HG03575 (cell line): ENCODE data around the gene TRAIP.
A peak's percentile ranks its signal among the peaks of the same experiment; 100 is the strongest.
"Not testable (repeated sequence)": the region's sequence is repeated elsewhere in the genome, so short reads cannot be mapped to it uniquely, and the experiment has no call there.

ENCODE experiments used
- ATAC-seq: cut with Tn5 transposase; IDR thresholded peaks from one replicate; pipeline ENCODE4 v1.9.1; 2021; ENCODE audit not compliant: unreplicated experiment, insufficient number of reproducible peaks, low FRiP score; ENCODE audit errors: extremely low read depth

The TRAIP gene, protein sequence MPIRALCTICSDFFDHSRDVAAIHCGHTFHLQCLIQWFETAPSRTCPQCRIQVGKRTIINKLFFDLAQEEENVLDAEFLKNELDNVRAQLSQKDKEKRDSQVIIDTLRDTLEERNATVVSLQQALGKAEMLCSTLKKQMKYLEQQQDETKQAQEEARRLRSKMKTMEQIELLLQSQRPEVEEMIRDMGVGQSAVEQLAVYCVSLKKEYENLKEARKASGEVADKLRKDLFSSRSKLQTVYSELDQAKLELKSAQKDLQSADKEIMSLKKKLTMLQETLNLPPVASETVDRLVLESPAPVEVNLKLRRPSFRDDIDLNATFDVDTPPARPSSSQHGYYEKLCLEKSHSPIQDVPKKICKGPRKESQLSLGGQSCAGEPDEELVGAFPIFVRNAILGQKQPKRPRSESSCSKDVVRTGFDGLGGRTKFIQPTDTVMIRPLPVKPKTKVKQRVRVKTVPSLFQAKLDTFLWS

DNA sequence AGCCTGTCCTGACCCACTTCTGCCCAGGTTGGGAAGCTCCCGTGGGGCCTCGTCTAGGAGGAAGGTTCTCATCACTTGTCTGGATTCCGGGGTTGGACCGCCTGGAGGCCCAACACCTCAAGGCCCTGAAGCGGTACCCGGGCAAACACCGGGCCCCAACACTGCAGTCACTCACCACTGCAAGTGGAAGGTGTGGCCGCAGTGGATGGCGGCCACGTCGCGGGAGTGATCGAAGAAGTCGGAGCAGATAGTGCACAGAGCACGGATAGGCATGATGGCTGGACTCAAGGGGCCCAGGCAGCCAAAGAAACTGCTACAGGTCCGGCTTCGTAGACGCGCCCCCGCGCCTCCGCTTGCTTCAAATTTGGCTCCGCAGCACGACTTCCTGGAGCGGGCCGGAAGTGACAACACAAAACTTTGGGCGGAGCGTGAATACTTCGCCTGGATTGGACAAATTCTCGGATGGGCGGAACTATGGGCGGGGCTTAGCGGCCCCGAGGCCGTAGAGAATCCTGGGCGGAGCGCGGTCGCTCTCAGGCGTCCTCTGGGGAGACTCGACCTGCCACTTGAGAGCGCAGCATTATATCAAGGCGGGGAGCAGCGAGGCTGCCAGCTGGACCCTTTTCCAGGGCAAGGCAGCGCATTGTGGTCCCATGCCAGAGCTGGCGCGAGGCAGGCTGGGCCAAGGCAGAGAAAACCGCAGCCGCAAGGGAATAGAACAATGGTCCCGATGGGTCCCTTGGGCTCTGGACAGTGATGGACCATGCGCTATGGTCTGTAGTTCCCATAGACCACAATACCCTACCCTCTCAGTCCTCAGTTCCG, at the start of gene TRAIP:
TSS of gene TRAIP (minus strand) at position 384 of the 825 bp plus-strand sequence. CDS start at position 273, 111 bp downstream.
- peak; percentile 54 for ATAC-seq

DNA sequence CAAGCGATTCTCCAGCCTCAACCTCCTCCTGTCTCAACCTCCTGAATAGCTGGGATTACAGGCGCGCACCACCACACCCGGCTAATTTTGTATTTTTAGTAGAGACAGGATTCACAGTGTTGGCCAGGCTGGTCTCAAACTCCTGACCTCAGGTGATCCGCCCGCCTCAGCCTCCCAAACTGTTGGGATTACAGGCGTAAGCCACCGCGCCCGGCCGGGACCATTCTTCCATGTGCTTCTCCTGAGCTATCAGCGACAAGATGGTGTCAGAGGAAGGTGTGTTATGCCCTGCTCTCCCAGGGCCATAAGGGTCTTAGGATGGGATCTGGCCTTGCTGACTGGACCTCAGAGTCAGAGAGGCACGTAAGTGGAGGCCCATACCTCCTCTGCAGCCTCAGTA, 48.1 kb upstream of the TRAIP start:
- ATAC-seq = not testable (repeated sequence)

DNA sequence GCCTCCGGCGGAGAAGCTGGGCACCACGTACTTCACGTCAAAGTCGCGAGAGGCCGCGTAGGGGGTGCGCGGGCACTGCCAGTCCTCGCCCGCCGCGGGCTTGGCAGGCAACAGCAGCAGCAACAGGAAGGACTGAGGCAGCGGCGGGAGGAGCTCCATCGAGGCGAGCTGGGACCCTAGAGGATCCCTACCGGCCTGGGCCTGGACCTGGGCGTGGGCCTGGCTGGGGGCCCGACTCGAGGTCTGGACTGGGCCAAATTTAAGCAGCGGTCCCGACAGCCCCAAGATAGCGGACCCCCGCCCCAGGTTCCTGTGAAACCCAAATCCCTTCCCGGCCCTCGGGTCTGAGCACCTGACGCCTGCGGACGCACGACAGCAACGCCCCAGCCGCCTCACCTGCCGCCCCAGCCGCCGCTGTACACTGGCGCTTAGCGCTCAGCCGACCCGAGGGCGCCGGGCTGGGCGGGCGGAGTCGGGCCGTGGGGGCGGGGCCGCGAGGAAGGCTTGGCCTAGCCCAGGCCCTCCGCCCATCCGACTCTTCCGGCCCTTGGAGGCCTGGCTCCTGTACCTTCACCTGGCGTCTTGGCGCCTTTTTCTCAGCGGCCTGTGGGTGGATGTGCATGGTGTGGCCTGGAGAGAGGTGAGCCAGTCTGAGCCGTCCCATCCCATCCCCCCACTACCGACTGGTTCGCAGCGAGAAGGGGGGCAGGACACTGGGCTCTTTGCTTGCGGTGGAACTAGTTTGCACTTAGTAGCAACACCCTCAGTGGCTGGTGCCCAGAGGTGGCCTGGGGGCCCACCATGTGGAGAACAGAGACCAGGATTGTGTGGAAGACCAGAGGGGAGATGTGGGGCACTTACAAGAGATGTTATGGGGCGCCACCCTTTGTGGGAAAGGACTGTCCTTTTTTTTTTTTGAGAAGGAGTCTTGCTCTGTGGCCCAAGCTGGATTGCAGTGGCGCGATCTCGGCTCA, 47.4 kb upstream of the TRAIP start, which contains the start of gene MST1R:
TSS of gene MST1R (minus strand) at position 423 of the 974 bp plus-strand sequence. CDS start at position 159, 264 bp downstream.
- no peak for ATAC-seq

DNA sequence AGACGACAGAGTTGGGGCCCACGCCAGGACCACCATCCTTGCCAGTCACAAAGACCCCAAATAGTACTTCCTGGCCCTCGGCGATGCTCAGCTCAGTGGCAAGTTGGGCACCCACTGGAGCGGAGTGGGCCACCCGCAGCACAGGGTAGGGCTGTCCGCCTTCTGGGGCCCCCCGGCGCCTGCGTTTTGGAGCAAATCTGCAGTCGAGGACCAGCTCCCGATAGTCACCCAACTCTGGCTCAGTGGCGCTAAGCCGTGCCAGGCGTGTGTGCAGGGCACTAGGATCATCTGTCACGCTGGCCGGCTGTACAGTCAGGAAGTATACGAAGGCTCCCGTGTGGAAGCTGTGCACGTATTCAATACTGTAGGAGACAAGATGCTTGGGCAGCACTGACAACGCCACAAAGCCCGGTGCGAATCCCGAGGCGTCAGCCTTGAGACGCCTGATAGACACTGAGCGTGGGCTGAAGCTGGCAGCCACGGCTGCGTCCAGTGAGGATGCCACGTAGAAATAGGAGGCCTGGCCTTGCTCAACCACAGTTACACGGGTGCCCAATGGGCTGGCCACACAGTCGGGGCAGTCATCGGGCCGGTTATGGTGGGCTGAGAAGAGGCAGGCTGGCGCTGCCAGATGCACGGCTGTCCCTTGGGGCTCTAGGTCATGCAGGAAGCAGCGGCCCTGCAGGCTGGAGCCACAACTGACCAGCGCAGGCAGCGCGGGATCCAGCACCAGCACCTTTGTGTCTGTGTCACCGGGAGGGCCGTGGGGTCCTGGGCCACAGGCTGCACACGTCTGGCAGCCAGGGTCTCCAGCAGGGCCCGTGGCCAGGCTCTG, 46.4 kb upstream of the TRAIP start:
- no peak for ATAC-seq

DNA sequence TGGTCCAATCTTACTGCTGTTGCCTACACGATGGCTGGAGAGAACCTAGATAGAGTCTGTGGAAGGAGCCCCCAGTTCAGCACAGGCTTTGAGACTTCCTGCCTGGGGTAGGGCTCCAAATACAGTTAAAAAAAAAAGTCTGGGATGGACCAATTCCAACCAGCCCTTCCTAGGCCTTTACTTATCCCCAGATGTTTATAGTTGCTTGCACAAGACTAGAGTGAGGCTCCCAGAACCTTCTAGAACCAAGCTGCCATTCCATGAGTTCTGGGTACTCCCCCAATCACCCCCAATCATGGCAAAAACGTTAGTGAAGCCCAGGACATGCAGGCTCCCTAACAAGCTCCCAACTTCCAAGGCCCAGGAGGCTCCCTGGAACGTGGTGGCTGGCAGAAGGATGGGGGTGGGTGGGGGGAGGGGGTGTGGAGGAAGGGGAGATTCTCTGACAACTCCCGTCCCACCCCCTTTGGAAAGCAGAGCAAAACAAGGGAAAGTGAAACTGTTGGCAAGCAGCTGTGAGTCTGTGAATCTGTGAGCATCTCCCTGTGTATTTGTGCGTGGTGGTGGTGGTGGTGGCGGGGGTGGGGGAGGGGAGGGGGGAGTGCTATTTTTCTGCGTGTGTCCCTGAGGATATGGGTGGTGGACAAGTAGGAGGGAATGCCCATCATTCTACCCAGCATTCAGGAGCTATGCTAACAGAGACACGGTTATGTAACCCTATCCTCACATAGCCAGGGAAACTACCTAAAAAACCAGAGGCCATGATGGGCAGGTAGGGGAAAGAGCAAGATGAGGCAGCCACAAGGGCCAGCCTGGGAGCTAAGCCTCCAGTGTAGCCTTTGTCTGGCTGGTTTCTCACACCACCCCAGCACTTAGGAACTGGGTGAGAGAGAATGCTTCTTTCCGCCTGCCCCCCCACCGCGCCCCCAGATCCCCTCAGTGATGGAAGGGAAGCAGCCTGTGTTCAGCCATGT, 45.3 kb upstream of the TRAIP start:
- ATAC-seq = no peak

DNA sequence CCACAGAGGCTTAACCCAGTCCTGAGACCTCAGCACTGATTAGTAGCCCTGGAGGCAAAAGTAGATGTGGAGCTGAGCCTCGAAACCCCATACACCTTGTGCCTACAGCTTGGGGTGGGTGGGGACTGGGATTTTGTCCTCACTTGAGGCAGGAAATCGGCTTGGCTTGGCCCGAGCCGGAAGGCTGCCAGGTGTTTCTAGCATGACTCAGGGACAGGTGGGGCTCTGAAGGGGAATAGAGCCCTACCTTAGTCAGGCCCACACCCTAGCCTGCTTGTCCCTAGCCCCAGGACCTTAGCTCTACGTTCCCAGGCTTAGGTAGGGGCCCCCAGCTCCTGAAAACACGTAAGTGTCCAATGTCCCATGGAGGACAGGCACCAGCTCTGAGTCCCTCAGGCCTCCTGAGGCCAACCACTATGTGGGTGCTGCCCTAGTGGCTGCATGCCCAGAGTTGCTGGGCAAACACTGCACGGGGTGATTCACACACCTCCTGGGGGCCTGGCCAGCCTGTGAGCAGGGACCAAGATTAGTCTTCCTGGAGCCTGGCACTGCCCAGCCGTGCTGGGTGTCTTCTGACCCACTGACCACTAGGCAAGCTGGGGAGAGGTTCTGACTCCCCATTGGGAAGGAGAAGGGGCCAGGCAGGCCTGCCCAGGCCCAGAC, 44.3 kb upstream of the TRAIP start:
- ATAC-seq = no peak

DNA sequence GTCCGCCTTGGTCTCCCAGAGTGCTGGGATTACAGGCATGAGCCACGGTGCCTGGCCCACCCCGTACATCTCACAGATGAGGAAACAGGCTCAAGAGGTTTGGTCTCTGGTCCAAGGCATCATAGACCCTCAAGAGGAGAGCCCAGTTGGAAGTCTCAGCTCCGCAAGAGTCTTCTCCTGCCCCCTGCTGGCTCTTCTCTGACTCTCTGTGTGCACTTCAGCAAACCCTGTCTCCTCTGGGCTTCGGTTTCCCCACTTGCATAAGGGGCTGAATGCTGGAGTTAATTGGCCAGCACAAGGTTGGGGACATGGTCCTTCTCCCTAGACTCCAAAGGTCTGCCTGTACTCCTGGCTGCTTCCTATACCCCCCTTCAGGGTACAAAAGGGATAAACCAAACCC, 43.5 kb upstream of the TRAIP start:
- no peak for ATAC-seq

DNA sequence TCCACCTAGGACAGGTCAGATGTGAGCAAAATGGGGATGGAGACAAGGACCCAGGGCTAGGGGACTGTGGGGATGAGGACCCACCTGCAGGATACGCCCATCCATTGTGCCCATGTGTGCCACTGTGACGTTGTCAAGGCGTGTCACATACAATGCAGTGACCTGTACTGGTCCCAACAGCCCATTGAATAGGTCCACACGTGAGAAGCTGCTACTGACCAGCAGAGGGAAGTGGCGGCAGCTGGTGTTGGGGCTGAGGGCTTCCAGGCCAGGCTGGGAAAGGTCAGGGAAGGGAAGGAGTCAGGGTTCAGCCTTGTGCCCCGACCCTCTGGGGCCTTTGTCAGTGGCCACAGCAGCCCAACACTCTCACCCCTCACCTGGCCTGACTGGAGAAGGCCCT, 42.6 kb upstream of the TRAIP start:
- ATAC-seq = no peak

DNA sequence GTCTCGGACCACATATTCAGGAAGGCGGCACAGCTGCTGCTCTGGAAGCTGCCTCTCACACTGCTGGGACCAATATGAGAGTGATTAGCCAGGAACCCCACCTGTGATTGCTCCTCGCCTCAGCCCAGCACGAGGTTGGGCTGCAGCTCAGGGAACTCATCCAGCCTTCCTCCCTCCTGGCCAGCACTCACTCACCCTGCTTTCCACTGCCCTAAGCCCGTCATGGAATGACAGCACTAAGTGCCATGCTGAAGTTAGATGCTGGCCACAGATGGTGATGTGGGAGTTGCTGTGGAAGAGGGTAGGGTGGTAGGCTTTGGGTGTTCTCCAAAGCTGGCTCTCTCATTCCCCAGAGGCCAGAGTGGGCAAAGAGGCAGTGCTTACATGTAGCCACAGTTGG, 40.0 kb upstream of the TRAIP start:
- ATAC-seq = no peak

DNA sequence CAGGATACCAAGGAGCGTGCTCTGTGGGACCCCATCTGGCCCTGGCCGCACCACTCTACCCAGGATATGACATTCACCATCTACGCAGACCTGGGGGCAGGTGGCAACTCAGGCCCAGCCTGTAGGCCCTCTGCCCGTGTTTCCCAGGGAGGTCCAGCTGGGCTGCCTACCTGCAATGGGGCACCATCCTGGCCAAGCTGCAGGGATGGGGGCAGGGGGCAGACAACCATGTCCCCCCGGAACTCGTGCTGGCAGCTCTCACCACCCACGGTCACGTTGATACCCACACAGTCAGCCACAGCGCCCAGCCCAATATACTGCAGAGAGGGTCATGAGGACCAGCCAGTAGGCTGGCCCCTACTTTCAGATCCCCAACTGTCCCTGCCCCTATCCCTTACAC, 39.4 kb upstream of the TRAIP start:
- ATAC-seq = no peak

DNA sequence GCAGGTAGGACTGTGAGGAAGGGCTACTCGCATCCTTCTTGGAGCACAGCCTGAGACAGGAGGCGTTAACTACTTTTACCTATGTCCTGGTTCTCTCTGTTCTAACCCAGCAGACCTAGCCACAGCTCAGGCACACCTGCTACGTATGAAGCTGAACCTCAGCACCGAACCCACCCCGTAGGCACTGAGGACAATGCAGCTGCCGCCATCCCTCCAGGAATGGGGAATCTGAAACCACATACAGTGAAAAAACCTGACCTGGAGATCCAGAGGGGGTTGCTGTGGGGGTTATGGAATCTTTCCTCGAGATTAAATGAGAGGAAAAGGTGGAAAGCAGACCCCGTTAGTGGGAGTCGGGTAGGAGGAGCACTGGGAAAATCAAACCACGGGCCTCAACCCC, 32.9 kb upstream of the TRAIP start:
- ATAC-seq = no peak

DNA sequence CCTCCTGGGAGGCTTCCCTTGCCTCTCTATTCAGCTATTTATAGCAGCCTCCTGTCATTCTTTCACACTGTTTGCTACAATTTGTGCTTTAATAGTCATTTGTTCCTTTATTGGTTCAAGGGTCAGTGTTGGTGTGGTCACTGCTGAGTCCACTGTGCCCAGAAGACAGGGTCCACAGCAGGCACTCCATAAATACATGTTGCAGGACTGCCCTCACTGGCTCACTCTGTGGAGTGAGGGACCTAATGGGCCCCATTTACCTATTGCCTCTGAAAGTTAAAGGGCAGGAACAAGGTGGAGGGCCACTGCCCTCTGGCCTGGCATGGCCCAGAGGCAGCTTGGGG, 30.5 kb upstream of the TRAIP start:
- no peak for ATAC-seq

DNA sequence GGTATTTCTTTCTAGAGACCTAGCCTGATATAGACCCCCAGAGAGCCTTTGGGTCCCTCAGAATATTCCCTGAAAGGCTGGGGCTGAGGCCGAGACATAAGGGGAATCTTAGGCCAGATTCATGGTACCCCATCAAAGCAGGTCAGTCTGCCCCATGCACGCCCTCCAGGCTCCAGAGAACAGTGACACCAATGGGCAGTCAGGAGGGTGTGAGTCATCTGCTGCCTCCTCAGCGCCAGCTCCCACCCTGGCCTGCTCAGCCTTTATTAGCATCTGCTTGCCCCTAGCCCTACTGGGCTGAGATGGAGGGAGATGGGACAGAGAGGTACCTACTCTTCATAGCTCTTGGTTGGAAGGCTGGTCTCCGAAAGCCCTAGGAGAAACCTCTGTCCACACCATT, 27.6 kb upstream of the TRAIP start:
- ATAC-seq = no peak

DNA sequence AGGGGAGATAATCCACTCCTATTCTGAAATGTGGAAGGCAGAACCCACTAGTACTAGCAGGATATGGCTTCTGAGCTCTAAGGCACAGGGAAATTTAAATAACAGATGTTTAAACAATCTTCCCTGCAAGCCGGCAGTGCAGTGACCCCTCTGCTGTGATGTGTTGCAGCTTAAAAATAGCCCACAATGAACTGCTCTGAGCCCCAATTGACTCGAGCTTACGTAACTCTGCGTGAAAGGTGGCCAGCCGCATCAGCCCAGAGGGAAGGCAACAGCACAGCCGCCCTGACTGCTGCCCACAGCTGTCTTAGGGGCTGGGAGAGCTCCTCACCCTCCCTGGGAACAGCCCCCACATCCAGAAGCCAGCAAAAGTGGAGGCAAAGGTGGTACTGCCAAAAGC, 25.8 kb upstream of the TRAIP start:
- no peak for ATAC-seq

DNA sequence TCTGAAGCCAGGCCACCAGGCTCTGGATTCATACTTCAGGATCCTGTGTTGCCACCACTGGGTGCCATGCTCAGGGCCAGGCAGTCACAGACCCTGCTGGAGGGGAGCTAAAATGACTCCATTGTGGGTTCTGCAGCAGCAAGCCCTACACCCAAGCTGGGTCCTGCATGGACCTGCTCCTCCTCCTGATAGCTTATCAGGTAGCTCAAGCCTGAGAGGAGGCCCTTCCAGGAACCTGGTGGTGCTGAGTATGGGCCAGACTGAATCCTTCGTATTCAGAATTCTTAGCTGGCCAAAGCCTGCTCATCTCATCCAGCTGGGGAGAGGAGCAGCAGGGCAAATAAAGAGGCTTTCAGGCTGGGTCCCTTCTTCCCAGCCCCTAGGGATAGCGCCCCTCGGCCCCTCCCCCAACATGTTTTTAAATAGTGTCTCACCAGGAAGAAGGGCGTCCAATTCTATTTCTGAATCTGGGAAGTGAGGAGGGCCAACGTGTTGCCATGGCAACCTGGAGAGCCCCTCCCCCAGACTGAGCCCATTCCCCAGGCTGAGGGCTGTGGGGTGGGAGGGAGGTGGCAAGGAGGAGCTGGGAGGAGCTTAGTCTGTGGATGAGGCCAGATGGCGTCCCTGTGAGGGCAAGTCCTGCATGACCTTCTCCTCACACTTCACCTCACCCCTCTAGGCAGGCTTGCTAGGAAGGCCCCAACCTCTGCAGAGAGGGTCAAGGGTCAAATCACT, 24.4 kb upstream of the TRAIP start:
- ATAC-seq = no peak

DNA sequence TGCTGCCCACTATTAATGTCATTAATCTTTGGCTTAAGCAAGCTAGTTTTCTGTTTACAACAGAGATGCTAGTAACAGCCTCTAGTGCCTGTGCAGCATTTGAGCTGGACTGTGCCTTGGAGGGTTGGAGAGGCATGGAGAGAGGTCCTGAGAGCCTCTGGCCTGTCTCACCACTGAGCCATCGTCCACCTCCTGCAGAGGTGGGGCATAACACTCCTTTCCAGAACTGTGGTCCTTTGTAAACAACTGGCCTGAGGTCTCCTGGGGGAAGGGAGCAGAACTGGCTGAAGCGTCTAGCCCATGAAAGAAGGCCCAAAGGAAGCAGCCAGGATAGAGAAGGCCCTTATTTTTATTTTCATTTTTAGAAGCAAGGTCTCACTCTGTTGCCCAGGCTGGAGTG, 23.4 kb upstream of the TRAIP start:
- no peak for ATAC-seq
